IPS DF 6.9 (cell line): ENCODE measurements around the gene PRKCE.

Experiments
- DNase-seq: peaks from one replicate; pipeline ENCODE4 v3.0.0-alpha.2; 2013; ENCODE audit warnings: low read depth, low spot score
- H3K27ac ChIP-seq: one replicate; pipeline ENCODE4 v1.5.1; 2013; ENCODE audit warnings: low read length, control low read depth
- H3K27me3 ChIP-seq: 2 replicates; pipeline ENCODE4 v1.6.1; 2013; ENCODE audit warnings: mild to moderate bottlenecking, low read length; ENCODE audit not compliant: control insufficient read depth, insufficient read depth
- H3K36me3 ChIP-seq: 2 replicates; pipeline ENCODE4 v1.6.1; 2013; ENCODE audit warnings: low read length; ENCODE audit not compliant: control insufficient read depth, insufficient read depth
- H3K4me1 ChIP-seq: 2 replicates; pipeline ENCODE4 v1.6.1; 2013; ENCODE audit warnings: low read length; ENCODE audit not compliant: control insufficient read depth, insufficient read depth
- H3K4me3 ChIP-seq: 2 replicates; pipeline ENCODE4 v1.5.1; 2013; ENCODE audit warnings: mild to moderate bottlenecking, low read length
- H3K9me3 ChIP-seq: 2 replicates; pipeline ENCODE4 v1.6.1; 2013; ENCODE audit warnings: low read length, inconsistent platforms; ENCODE audit not compliant: control insufficient read depth, insufficient read depth
- WGBS: extraction: QIAGEN DNeasy Blood & Tissue Kit; methylation state at CpG from one replicate; pipeline ENCODE4 v1.1.7; 2013; ENCODE audit warnings: mixed read lengths, missing lambda C conversion rate; ENCODE audit not compliant: insufficient read length, insufficient coverage; 5-methylcytosine and 5-hydroxymethylcytosine counted together

Gene PRKCE

GRCh38 chr2:46184794-46185583 lies 533.5 kb downstream of the PRKCE start:
- no peaks in the 10 kb centered on the region for H3K27me3 ChIP-seq
- no peak overlapping the region for H3K27ac ChIP-seq
- no CpG with 5 or more reads among the region's 12 CpGs for WGBS
- H3K4me1 ChIP-seq, result no peaks in the 10 kb centered on the region
- H3K4me3 ChIP-seq, result no peak overlapping the region
- DNase-seq, result no peak
- no peaks in the 10 kb centered on the region for H3K9me3 ChIP-seq
- H3K36me3 ChIP-seq, result no peaks in the 10 kb centered on the region

GRCh38 chr2:46187112-46187618 lies 535.7 kb downstream of the PRKCE start:
- no peaks in the 10 kb centered on the region for H3K9me3 ChIP-seq
- H3K27ac ChIP-seq, result no peak overlapping the region
- H3K36me3 ChIP-seq, result no peaks in the 10 kb centered on the region
- no peak overlapping the region for H3K4me3 ChIP-seq
- no CpG with 5 or more reads among the region's 6 CpGs for WGBS
- H3K27me3 ChIP-seq, result no peaks in the 10 kb centered on the region
- no peak for DNase-seq
- no peaks in the 10 kb centered on the region for H3K4me1 ChIP-seq

DNA sequence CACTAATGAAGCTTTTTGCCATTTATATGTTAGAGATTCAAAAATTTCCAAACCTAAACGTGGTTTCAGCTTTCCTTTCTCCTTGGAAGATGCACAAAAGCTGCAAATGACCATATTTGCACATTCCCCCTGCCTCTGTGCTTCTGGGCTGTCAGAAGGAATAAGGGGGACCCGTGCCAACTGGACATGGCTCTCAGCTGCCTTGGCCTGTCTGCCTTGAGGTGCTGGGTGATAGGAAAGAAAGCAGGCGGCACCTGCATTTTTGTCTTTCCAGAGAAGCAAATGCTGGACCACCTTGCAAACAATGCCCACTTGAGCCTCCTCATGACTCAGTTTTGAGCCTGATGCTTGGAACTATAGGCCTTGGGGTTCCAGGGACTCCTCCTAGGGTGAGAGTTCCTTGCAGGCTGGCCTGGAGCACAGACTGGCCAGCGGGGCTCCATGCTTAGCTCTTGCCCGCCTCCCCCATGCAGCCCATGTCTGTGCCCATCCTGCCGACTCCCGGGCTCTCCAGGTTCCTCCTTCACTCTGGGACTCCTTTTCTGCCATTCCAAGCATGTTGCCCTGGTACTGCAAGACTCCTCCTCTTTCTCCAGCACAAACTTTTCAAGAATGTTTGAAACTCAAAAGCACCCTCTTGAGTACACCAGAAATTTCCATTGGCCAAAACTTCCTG lies 536.7 kb downstream of the PRKCE start:
- no peaks in the 10 kb centered on the region for H3K4me1 ChIP-seq
- no peak overlapping the region for H3K4me3 ChIP-seq
- DNase-seq, result no peak
- no peak overlapping the region for H3K27ac ChIP-seq
- no CpG with 5 or more reads among the region's 7 CpGs for WGBS
- H3K36me3 ChIP-seq, result no peaks in the 10 kb centered on the region
- H3K27me3 ChIP-seq, result no peaks in the 10 kb centered on the region
- H3K9me3 ChIP-seq, result no peaks in the 10 kb centered on the region

DNA sequence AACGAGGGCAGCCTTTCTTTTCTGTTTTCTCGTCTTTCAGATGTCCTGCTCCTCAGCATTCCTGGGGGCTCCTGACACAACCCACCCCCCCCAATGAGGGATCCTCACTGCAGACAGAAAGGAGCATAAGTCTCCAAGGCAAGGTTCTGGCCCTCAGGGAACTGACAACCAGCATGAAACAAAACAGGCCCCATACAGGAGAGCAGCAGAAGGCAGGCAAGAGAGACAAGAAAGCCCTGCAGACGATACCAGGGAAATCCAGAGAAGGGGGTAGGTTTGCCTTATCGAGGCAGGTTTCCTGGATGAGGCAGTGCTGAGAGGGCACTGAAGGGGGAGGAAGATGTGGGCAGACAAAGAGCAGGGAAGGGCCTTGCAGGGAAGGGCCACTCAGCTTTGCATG lies 541.9 kb downstream of the PRKCE start:
- no CpG with 5 or more reads among the region's 4 CpGs for WGBS
- no peaks in the 10 kb centered on the region for H3K36me3 ChIP-seq
- no peak overlapping the region for H3K27ac ChIP-seq
- no peaks in the 10 kb centered on the region for H3K4me1 ChIP-seq
- H3K4me3 ChIP-seq, result no peak overlapping the region
- no peak for DNase-seq
- H3K9me3 ChIP-seq, result no peaks in the 10 kb centered on the region
- H3K27me3 ChIP-seq, result no peaks in the 10 kb centered on the region

DNA sequence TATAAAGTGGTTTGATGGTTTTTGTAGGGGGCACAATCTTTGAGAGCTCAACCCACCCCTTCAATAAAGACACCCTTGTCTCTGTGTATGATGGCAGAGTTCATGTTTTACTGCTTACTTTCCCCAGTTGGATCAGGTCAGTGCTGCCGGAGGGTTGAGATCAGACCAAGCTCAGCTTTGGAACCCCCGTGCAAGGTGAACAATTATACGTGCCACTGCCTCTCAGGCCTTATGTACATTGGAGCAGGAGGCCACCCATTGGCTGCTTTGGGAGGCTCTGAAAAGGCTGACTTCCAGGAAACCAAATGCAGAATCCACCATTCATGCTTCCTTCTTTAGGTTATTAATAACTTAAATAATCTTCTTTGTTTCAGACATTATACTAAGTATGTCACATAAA lies 542.4 kb downstream of the PRKCE start:
- H3K27ac ChIP-seq, result no peak overlapping the region
- no peaks in the 10 kb centered on the region for H3K36me3 ChIP-seq
- no CpG with 5 or more reads among the region's 3 CpGs for WGBS
- no peaks in the 10 kb centered on the region for H3K27me3 ChIP-seq
- no peaks in the 10 kb centered on the region for H3K9me3 ChIP-seq
- H3K4me3 ChIP-seq, result no peak overlapping the region
- H3K4me1 ChIP-seq, result no peaks in the 10 kb centered on the region
- no peak for DNase-seq

GRCh38 chr2:46194856-46195255 lies 543.4 kb downstream of the PRKCE start:
- no CpG with 5 or more reads among the region's 2 CpGs for WGBS
- no peaks in the 10 kb centered on the region for H3K4me1 ChIP-seq
- H3K36me3 ChIP-seq, result no peaks in the 10 kb centered on the region
- no peak overlapping the region for H3K27ac ChIP-seq
- no peak for DNase-seq
- no peaks in the 10 kb centered on the region for H3K27me3 ChIP-seq
- H3K9me3 ChIP-seq, result no peaks in the 10 kb centered on the region
- H3K4me3 ChIP-seq, result no peak overlapping the region

GRCh38 chr2:46195819-46196218 lies 544.3 kb downstream of the PRKCE start:
- no peak for DNase-seq
- Histone ChIP-seq H3K27ac (no peak overlapping the region), H3K36me3 (no peaks in the 10 kb centered on the region), H3K9me3 (no peaks in the 10 kb centered on the region), H3K27me3 (no peaks in the 10 kb centered on the region), H3K4me3 (no peak overlapping the region), H3K4me1 (no peaks in the 10 kb centered on the region)
- WGBS, result no CpG with 5 or more reads among the region's 10 CpGs

DNA sequence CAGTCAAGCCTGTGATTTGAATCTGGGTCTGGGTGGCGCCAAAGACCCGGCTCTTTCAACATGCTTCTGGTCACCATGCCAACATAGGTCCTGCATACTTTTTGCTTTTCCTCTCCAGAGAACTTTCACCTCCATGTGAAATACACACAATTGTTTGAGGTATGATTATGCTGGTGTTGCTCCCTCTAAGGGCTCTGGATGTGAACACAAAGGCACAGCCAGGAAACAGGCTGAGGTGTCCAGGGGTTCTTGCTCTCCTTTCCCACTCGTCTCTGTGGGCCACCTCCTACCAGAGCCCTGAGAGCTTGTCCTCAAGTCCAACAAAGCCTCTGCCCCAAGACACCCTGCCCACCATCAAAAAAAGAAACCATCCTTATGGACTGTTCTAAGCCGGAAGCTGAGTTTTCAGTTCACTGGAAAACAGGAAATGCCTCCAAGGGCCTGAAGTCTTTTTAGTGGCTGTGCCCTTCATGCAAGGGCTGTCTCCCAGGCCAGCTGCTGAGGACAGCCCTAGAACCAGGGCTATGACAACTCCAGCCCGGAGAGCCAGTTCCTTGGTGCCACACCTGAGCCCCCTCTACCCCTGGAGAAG lies 545.5 kb downstream of the PRKCE start:
- Histone ChIP-seq H3K27ac (no peak overlapping the region), H3K27me3 (no peaks in the 10 kb centered on the region)
- WGBS, result no CpG with 5 or more reads among the region's 5 CpGs

GRCh38 chr2:46197672-46198071 lies 546.2 kb downstream of the PRKCE start:
- no peak overlapping the region for H3K27ac ChIP-seq
- no peaks in the 10 kb centered on the region for H3K36me3 ChIP-seq
- H3K4me1 ChIP-seq, result no peaks in the 10 kb centered on the region
- no peaks in the 10 kb centered on the region for H3K9me3 ChIP-seq
- DNase-seq, result no peak
- no peak overlapping the region for H3K4me3 ChIP-seq
- WGBS, result no CpG with 5 or more reads among the region's 4 CpGs
- H3K27me3 ChIP-seq, result no peaks in the 10 kb centered on the region

More for the DNA sequence above, 545.5 kb downstream of the PRKCE start:
- no peaks in the 10 kb centered on the region for H3K36me3 ChIP-seq
- no peak overlapping the region for H3K4me3 ChIP-seq
- DNase-seq, result no peak
- no peaks in the 10 kb centered on the region for H3K9me3 ChIP-seq
- no peaks in the 10 kb centered on the region for H3K4me1 ChIP-seq

DNA sequence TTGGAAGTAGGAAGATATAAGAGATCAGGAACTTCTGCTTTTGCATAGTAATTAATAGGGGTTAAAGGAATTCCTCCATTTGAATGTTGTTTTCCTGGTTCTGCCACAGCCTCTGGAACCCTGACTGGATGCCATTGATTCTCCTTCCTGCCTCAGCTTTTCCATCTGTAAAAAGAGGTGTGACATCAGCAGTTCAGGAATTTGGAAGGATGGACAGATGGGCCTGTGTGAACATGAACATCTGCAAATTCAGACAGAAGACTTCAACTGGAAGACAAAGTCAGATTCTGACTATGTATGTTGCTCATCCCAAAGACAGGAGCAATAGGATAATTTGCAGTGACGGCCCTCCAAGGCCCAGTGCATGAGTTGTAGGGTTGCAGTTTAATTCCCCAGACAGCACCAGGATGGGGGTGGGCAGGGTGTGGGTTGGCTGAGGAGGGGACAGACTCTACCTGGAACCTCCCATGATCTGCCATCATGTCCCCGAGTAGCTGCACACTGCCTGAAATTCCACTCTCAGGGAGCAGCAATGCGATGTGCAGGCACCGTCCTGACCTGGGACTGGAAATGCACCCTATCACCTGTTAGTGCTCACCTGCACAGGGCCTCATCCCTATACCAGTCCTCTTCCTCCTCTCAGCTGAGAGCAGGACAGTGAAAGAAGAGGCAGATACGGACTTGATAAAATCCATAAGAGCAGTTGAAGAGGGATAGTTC lies 546.8 kb downstream of the PRKCE start:
- Histone ChIP-seq H3K4me1 (no peaks in the 10 kb centered on the region), H3K27me3 (no peaks in the 10 kb centered on the region), H3K9me3 (no peaks in the 10 kb centered on the region), H3K27ac (no peak overlapping the region), H3K36me3 (no peaks in the 10 kb centered on the region), H3K4me3 (no peak overlapping the region)
- no peak for DNase-seq
- no CpG with 5 or more reads among the region's 5 CpGs for WGBS
